HG02981 (cell line): ENCODE results near the gene DUXB.

ENCODE experiments used
- ATAC-seq: cut with Tn5 transposase; IDR thresholded peaks from one replicate; pipeline ENCODE4 v1.9.1; 2021; ENCODE audit warnings: mild to moderate bottlenecking, moderate library complexity; ENCODE audit not compliant: unreplicated experiment

Gene DUXB, protein sequence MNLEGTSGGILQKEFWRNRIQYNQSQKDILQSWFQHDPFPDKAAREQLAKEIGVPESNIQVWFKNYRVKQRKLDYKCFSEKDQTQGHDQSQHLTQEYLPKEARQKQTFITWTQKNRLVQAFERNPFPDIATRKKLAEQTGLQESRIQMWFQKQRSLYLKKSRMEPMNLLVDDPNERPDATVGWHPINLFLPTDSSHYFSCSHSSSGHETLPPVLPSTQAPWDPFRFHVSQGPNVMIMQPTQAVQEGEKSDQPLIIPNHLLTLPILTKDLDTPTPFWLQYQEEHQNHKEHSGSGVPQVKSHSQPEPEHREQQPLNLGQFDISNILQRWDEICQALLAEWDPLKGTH

DNA sequence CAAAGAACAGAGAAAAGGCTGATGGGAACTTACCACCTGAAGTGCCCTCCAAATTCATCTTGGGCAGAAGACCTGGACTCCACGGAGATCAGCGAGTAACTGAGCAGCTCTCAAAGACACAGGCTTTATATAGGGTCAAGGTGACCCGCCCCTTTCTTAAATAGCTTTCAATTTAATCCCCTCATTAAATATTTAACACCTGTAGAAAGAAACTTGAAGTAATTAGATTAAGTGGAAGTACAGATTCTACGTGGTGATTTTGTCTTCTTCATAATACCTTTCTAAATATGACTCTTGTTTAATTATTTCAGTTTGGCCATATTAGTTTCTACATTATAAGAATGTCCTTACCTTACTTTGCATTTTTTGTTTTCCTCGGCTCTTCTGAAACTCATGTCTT lies at the start of gene DUXB:
TSS of gene DUXB (minus strand) at position 101 of the 400 bp plus-strand sequence. CDS start at position 58, 43 bp downstream.
- no peak for ATAC-seq

GRCh38 chr16:75750528-75750927 lies 49.3 kb upstream of the DUXB start:
- ATAC-seq, result no peak

- no peak for ATAC-seq
Observed at GRCh38 chr16:75746359-75746758, 45.1 kb upstream of the DUXB start.

DNA sequence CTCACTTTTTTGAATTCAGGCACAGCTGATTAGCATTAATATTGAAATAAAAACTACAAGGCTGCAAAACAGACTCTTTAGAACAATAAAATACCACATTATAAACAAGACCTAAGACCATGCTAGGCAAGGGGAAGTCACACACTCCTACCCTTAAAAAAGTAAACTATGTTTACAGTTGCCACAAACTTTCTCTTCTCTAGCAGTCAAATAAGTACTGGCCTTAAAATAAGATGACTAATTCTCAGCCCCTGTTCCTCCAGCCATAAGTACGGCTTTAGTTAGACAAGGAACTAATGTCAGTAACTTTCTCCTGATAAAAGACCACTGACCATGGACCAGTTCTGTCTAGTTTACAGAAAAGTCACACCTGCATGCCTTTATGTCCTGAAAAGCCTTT lies 44.6 kb upstream of the DUXB start:
- no peak for ATAC-seq

GRCh38 chr16:75745242-75745641 lies 44.0 kb upstream of the DUXB start:
- no peak for ATAC-seq

DNA sequence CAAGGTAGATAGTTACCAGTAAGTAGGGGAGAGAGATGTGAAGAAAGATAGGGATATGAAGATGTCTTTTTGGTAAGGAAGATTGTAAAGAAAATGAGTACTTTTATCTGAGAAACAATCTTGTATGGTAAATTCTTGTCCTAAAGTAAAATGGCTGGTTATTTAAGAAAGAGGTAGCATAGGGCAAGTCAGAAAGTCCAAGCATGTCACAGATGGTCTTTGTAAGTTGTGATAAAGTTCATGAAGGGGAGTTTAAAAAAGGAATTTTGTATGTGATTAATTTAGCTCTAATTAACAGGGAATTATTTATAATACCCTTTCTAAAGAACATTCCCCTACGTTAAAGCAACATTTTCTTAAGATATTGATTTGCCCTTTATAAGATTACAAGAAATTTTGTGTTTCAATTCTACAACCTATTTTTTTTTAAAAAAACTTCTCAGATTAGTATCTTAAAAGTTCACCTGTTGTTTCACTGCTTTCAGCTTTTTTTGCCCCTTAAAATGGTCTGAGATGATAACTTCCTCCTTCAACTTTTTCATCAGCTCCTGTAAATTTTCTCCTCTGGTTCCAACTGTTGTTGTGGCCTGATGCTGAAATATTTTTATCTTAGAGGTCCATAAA lies 41.3 kb upstream of the DUXB start:
- no peak for ATAC-seq

DNA sequence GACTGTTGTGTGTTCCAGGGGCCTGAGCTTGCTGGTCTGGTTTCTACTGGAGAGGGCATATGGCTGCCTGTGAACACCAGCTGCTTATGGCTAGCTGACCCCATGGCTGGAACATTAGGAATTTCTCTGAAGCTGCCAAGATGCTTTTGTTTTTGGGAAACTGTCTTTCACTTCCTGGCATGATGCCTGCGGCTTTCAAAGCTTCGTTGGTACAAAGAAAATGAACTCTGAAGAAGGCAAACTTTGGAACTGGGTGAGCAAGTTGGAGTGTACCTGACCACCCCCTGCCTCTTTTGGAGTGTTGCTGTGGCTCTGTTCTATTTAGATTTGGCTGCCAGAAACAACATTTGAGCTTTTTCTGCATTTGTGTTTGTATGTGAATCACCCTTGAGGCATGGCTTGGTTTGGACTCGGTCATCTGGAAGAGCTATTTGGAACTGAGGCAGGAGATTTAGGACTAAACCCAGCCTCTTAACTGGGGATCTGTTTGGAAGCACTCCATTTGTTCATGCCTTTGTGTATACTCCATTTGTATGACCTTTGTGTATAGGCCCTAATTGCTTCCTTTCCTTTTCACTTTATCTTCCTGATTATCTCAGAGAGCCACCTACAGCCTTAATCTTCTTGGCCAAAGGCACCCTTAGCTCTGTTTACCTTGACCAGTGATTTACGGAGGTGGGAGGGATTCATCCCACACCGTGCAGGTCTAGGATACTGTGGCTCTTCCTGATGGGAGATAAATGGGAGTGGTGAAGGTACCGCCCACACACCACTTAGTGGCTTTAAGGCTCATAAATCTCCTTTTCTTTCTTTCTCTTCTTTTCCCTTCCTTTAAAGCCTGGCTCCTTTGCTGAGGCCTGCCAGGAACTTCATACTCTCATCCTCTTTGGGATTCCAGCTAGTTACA lies 32.3 kb upstream of the DUXB start:
- no peak for ATAC-seq

GRCh38 chr16:75732871-75733270 lies 31.6 kb upstream of the DUXB start:
- no peak for ATAC-seq

- ATAC-seq, result no peak
Observed at GRCh38 chr16:75727221-75727620, 26.0 kb upstream of the DUXB start.

GRCh38 chr16:75726390-75726789 lies 25.1 kb upstream of the DUXB start, which contains the start of gene CPHXL:
CPHXL (minus strand) TSS chr16:75726490; CDS start chr16:75726442, 48 bp downstream.
- ATAC-seq, result no peak

- ATAC-seq, result no peak
Observed at GRCh38 chr16:75718452-75718851, 17.2 kb upstream of the DUXB start.

DNA sequence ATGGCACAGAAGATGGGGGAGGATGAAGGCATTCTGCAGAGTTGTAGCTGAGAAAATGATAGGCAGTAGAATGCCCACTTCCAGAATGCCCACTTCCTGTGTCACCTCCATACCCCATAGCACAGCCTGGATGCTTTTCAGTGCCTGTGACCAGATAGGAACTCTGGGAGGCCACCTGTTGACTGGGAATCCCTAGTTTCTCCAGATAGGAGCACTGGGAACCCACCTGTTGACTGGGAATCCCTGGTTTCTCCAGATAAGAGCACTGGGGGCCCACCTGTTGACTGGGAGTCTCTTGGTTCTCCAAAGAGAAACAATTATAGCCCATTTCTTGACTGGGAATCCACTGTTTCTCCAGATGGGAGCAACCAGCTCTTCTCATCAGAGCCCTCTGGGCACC lies 13.4 kb upstream of the DUXB start:
- ATAC-seq, result no peak

- no peak for ATAC-seq
Observed at GRCh38 chr16:75710344-75710743, 9.1 kb upstream of the DUXB start.

DNA sequence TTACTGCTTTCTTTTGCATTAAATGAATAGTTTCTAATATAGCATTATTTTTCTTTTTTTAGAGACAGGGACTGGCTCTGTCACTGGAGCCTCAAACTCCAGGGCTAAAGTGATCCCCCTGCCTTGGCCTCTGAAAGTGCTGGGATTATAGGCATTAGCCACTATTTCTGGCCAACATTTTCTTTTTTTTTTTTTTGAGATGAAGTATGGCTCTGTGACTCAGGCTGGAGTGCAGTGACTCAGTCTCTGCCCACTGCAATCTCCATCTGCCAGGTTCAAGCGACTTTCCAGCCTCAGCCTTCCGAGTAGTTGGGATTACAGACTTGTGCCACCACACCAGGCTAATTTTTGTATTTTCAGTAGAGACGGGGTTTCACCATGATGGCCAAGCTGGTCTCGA lies 2.0 kb upstream of the DUXB start:
- ATAC-seq, result no peak

GRCh38 chr16:75702242-75702641 lies 981 bp upstream of the DUXB start:
- no peak for ATAC-seq

- no peak for ATAC-seq
Observed at GRCh38 chr16:75697571-75697970, 3.7 kb downstream of the DUXB start.

DNA sequence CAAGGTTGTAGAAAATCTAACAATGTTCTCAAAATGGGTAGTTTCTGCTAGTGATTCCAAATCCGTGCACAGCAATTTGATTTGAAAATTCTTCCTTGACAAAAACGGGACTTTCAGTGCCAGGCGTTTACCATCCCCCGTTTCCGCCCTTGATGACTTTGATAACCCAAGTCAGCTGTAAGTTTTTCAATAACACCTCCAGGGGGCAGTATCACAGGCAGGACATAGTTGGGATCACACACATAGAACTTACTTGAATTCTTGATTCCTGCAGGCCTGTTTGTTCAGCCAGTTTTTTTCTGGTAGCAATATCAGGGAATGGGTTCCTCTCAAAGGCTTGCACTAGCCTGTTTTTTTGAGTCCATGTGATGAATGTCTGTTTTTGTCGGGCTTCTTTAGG lies 5.6 kb downstream of the DUXB start:
- no peak for ATAC-seq

- ATAC-seq, result no peak
Observed at GRCh38 chr16:75687361-75687760, 13.9 kb downstream of the DUXB start.

- ATAC-seq, result no peak
Observed at GRCh38 chr16:75682308-75682707, 19.0 kb downstream of the DUXB start.

DNA sequence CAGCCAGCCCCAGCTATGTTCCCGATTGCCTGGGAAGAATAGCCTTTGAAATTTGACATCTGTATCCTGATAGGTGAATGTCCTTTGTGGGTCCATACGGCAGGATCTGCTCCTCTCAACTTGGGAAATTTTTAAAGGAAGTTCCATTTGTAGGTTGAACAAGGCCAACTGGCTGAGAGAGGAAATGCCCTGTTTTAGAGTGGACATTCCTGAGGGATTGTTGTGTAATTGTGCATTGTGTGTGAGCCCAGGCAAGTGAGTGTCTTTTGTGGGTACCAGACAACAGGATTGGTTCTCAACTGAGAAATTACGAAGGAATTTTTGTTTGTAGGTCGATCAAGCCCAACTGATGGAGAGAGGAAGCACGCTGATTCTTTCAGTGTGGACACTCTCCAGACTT lies 21.9 kb downstream of the DUXB start:
- ATAC-seq, result no peak

DNA sequence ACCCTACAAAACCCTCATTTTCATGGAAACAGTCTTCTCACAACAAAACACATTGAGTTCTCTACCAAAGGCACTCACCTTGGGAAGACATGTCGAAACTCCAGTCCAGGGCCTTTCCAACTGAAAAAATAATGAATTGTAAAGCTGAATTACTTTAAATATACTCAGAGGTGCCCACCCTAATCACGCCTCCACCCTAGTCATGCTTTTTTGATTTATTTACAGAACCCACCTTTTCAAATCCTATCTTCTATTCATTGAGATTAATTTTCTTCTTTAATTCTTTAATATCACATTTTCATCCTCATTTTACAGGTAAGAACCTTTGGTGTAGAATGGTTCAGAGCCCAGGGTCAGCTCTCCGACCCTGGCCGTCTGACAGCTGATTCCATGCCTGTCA lies 24.4 kb downstream of the DUXB start, which contains the start of gene CPHXL2:
TSS of gene CPHXL2 (minus strand) at position 101 of the 400 bp plus-strand sequence. CDS start at position 91, 10 bp downstream.
- ATAC-seq, result no peak
